ENCODE measurements around the gene UBE2J2.
"Not testable (repeated sequence)": the region's sequence is repeated elsewhere in the genome, so short reads cannot be mapped to it uniquely, and the experiment has no call there.

UBE2J2 gene

DNA sequence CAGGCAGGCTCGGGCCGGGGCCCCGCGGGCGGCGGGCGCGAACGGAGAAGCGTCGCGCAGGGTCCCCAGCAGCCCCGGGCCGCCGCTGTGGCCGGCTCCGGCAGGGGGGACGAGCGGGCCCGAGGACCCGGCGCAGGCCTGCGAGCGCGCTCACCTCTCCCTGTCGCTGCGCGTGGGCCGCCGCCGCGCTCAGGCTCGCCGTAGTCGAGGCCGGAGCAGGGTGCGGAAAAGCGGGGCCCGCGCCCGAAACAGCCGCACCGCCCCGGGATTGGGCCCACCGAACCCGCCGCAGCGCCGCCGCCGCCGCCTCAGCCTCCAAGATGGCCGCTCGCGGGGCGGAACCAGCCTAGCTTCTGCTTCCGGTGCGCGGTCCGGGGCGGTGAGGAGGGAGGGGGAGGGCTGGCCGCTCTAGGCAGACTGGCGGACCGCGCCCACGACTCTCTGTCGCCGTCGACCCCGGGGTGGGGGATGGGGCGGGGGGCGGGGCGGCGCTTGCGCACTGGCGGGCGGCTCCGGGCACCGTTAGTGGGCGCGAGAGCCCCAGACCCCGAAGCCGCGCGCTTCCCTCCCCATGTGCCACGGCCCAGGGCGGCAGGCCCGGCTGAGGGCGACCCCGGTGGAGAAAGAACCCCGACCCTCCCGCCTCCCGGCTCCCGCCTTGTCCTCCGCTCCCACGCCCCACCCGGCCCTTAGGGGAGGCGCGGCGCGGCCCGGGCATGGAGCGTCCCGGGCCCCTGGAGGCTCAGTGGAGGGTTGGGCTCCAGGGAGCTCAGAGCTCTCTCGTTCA, at the start of gene UBE2J2:
Gene UBE2J2, minus strand, starts transcription at position 343 of the 787 bp plus-strand sequence. CDS start 5,862 bp downstream, outside the sequence.
- peak; percentile 93 for DNase-seq

DNA sequence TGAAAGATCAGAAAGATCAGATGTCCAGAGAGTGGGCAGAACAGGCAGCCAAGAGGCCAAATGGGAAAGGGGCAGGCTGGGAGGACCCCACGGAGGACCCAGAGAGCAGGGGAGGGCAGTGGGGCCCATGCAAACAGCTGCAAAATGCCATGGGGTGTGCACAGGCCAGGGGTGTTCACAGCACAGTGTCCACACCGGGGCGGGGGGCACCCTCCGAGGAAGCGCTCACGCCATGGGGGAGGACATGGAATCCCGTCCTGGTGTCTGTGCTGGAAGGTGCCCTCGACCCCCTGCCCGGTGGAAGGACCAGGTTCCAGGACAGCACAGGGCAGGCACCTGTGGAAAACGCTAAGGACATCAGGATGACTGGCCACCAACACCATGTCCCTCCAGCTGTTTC, 49.3 kb upstream of the UBE2J2 start:
- no peak for DNase-seq

DNA sequence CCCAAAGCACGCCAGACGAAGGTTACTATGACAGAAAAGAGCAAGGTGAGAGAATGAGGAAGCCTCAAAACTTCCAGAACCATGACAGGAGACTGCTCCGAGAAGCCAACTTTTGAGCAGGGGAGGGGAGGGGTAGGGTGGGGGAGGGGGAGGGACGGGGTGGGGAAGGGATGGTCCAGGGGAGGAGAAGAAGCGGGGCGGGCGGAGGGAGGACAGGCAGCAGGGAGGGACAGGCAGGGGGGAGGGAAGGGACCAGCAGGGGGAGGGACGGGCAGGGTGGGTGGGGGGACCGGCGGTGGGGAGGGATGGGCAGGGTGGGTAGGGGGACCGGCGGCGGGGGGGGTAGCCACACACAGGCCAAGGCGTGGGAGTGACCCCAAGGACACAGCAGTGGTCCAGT, 48.8 kb upstream of the UBE2J2 start:
- no peak for DNase-seq

DNA sequence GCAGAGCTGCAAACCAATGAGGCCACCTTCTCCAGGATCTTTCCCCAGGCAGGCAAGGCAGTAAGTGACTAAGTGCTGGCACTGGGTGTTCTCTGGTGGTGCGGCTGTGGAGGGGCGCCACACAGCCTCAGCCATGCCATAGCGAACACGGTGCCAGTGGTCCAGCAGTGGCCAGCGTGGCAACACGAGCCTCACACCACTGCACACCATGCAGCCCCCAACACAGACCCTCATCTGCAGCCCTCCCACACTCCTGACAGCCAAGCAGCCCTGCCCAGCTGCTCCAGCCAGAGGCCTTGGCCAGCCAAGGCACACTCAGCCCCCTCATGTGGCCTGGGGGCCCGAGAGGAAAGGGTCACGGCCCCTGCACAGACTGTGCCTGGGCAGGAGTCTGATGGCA, 47.8 kb upstream of the UBE2J2 start:
- DNase-seq: no peak

DNA sequence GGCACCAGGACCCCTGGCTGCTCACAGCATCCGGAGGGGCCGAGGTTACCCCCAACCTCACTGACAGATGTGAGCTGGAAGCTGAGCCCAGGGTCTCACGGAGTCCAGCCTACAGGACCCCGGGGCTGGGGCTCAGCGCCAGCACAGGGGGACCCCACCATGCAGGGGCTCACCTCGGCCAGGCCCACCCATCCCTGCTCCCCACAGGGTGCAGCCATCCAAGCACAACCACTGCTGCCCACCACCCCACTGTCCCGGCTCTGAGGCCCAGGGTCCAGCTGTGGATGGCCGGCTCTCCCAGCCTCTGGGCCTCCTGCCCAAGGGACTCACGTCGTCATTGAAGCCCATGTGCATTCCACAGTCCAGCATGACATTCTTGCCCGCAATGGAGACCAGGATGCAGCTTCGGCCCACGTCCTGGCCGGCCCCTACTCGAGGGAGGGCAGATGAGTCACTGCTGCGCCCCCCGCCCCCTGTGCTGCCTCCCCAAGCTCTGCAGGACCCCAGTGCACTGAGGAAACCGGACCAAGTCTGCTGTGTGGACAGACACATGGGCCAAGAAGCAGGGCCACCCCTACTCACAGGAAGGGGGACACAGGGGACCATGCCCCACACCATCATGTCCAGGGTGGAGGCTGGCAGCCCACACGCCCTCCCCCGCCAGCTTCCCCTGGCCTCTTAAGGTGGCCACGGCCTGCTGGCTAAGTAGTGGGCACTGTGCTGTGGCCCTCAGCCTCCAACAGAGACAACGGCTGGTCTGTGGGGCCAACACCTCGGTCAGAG, 47.2 kb upstream of the UBE2J2 start:
- DNase-seq: no peak

DNA sequence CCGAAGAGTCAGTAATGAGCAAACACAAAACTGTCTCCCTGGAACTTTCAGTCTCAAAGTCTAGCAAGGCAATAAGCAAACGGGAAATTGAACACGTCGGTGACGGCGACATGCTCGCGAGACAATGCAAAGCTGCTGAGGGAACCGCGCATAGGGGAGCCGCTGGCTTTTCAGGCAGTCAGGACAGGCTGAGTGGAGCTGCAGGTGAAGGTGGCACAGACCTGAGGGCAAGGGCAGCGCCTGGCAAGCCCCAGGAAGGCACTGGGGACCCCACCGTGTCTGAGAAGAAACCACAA, 45.9 kb upstream of the UBE2J2 start:
- no peak for DNase-seq

DNA sequence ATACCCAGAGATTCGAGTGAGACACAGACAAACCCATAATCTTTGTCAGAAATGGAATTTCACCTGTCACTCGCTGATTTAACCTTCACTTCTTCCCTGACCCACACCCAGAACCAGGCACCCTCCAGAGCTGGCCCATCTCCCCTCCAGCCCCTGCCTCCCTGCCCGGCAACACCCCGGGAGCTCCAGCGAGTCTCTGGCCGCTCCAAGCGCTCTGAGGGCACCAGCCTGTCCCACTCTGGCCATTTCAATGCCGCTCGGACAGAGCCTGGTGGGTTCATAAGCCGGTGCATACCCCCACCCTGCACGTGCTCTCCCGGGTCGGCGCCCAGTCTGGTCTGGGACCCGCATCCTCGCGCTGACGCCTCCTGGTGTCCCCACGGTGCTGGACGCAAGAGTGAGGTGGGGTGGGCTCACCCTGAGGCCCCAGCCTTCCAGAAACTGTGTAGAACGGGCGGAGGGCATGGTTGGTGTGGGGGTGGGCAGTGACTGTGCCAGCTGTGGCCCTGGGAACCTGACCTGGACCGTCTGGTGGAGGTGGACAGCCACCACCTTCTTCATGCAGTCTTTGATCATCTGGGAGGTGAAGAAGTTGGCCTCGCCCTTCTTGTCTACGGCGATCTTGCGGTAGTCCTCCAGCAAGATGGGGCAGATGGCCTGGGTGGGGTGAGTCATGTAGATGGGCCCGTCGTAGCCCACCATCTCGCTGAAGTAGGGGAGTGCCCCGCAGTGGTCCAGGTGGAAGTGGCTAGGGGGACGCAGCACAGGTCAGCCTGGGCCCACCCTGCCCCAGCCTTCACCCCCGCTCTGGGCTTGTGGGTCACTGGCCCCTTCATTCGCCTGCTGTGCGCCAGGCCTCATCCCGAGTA, 45.4 kb upstream of the UBE2J2 start:
- DNase-seq: no peak

DNA sequence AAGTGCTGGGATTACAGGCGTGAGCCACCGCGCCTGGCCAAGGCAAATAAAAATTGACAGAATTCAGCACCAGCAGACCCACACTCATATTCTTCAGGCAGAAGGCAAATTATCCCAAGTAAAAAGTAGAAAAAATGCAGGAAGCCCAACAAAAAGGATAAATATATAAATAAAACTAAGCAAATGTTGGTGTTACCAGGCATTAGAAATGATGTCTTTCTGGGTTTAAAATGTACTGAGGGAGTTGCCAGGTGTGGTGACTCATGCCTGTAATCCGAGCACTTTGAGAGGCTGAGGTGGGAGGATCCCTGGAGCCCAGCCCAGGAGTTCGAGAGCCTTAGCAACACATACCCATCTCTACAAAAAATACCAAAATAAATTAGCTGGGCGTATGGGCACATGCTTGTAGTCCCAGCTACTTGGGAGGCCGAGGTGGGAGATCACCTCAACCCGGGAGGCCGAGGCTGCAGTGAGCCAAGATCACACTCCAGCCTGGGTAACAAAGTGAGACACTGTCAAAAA, 44.5 kb upstream of the UBE2J2 start:
- DNase-seq: no peak

DNA sequence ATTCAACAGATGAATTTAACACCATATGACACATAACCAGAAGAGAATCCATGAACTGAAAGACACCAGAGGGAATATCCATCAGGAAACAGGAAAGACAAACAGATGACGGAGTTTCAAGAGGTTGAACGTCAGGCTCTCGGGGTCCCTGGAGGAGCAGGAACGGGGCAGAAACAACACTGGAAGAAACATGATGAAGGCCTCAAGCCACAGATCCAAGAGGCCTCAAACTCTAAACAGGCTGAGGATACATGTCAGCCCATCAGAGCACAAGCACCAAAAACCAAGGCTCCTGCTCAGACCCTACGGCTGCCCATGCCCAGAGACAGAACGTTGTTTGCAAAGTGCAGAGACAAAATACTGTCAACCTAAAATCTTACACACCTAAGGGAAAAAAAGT, 43.8 kb upstream of the UBE2J2 start:
- no peak for DNase-seq

DNA sequence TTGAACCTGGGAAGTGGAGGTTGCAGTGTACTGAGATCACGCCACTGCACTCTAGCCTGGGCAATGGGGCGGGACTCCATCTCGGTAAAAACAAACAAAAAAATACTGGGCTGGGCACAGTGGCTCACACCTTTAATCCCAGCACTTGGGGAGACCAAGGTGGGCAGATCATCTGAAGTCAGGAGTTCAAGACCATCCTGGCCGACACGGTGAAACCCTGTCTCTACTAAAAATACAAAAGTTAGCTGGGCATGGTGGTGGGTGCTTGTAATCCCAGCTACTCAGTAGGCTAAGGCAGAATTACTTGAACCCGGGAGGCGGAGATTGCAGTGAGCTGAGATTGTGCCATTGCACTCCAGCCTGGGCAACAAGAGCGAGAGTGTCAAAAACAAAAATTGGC, 42.5 kb upstream of the UBE2J2 start:
- not testable (repeated sequence) for DNase-seq

DNA sequence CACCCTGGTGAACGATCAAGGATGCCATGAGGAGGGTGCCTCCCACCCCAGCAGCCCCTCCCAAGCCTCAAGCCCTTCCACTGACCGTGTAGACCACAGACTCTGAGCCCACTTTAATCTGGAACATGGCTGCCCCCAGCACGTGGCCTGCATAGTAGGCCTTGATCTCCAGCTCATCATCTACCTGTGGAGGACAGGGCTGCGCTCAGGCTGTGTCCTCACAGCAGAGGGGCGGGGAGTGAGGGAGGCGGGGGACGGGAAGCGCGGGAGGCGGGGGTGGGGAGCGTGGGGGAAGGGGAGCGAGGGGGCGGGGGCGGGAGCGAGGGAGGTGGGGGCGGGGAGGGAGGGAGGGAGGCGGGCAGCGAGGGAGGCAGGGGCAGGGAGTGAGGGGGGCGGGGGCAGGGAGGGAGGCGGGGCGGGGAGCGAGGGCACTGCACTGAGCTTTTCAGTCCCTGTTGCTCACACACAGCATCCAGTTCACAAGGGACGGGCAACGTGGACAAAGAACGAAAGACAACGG, 41.8 kb upstream of the UBE2J2 start:
- no peak for DNase-seq

DNA sequence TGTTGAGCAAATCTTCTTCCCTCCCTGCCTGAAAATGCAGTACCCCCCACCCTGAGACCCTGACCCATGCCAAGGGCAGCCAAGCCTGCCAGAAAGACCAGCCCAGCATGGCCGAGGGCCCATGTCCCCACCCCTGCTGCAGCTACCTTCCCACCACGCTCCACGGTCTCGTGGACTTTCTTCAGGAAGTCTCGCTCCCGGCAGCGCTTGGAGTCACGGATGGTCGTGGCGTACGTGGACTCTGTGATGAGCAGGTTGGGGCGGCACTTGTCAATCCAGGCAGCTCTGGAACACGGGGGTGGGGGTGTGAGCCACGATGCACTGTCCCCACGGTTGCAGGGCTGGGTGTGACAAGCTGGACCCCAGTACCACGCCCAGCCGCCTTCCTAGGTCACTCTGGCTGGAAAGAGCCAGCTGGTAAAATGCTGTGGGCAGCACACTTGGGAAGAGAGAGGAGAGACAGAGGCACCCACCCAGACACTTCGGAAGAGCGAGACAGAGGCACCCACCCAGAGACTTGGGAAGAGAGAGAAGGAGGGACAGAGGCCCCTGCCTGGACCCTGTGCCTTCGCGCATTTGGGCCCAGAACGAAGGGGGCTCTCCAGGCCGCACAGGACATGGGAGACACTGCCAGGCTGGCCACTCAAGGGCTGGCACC, 41.2 kb upstream of the UBE2J2 start:
- DNase-seq: no peak

DNA sequence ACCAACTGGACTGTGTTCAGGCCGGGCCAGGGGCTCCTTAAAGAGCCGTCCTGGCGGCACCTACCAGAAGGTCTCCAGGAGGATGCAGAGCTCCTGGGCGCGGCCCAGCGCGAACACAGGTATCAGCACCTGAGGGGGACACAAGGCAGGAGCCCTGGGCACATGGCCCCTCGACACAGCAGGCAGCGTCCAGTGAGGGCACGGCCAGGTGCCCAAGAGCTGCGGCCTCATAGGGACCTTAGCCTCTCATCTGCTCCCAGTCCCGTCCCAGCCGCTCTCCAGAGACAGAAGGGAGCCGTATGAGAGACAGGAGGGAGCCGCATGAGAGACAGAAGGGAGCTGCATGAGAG, 40.6 kb upstream of the UBE2J2 start:
- DNase-seq: no peak

DNA sequence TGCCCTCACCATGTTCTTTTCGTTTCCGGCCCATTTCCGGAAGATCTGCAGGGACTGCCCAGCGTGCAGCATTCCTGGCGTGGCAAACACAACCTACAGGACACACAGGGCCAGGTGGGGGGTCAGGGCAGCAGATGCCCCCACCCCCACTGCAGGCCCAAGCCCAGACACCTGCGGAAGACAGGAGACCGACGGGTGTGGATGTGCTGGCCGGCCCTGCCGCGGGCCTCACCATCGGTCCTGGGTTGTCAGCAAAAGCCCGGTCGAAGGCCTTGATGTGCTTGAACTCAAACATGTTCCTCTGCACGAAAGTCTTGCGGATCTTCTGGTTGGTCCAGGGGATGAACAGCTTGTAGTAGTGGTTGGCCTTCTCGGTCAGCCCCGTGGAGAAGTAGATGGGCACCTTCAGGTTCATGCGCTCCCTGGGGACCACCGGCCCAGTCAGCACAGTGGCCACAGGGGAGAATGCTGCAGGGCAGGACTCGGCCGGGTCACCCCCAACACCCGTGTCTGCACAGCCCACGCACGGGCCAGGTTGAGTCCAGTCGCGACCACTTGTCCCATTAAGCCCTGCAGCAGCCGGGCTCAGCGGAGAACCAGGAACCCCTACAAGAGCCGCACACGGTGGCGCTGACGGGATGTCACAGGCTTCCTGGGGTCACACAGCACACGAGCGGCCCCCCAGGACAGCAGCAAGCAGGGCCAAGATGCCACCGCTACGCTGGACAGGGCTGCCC, 40.0 kb upstream of the UBE2J2 start:
- no peak for DNase-seq

DNA sequence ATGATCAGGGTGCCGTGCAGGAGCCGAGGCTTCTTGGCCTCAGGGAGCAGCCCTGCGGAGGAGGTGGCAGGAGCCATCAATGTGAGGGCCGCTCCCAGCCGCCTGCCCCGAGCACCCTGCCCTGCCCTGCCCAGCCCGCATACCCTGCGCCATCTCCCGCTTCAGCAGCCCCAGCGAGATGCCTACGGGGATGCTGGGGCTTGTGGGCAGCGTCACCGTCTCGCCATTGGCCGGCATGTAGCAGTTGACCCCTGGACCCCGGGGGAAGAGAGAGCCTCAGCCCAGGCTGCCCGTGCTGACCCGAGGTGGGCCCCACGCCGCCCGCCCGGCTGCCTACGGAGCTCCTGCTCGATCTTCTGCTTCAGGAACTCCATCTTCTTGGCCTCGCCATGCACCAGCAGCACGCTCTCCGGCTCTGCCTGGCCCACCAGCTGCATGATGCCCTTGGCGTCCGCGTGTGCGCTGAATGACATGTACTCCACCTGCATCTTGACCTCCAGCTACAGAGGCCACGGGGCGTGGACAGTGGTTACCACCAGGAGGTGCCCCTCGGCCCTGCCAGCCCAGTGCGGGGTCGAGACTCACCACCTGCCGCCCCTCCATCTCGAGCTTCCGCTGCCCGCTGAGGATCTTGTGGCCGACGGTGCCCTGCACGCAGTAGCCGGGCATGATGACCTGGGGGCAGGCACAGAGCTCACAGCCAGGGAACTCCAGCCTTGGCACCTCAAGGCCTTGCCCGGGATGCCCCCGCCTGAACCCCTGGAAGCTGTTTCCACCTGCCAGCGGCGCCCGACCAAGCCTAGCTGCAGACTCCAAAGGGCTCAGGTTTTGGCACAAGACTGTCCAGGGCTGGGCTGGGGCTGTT, 39.0 kb upstream of the UBE2J2 start:
- DNase-seq: no peak

DNA sequence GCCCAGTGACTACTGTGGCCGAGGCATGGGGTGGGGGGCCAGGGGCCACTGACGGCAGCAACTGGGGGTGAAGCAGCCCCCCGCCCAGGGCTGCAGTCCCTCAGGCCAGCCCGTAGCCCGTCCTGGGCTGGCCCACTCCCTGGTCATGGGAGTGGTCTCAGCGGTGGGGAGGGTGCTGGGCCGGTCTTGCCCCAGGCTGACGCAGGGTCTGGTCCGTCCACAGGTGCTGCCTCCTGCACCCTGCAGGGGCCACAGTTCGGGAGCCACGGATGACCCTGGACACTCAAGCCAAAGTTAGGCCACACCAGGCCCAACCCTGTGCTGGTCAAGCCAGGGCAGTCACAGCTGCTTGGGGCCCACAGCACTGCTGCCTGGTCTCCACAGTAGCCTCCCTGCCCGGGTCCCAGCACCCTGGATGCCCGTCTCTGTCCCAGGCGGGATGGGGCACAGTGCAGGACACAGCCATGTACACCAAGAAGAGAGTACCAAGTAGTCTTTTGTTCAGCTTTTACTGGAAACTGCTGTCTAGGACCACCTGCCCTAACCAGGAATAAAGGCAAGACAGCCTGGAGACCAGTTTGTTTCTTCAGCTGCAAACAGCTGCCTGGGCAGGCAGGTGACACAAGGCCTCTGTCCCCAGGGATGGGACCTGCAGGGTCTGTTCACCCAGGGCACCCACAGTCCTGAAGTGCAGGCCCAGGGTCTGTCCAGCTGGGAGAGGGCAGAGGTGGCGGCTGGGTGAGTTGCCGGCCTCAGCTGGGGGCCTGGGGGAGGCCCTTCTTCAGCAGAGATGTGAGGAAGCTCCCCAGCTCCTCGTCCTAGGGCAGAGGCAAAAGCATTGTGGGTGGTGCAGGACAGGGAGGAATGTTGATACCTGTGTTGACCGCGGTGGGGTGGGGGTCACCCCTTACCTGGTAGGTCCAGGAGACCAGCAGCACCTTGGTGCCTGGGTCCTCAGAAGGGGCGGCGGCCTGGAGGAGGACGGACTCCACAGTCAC, 37.8 kb upstream of the UBE2J2 start:
- no peak for DNase-seq

DNA sequence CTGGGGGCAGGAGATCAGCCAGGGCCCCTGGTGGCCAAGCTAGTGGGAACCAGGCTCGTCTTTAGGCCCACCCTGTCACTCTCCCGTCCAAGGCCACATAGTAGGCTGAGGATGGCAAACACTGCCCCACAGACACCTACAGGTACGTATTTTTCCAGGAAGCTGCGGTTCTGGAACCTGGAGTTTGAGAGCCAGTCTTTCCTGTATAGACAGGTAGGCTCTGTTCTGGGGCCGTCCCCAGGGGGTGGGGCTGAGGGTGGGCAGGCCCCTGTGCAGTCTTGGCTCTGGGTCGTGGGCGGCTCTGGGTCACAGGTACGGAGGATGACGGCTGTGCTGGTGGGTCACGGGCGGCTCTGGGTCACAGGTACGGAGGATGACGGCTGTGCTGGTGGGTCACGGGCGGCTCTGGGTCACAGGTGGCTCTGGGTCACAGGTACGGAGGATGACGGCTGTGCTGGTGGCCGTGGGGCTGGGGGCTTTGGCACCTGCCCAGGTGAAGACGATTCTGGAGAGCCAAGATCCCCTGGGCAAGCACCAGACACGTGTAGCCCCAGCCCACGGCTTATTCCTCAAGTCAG, 36.9 kb upstream of the UBE2J2 start:
- no peak for DNase-seq

DNA sequence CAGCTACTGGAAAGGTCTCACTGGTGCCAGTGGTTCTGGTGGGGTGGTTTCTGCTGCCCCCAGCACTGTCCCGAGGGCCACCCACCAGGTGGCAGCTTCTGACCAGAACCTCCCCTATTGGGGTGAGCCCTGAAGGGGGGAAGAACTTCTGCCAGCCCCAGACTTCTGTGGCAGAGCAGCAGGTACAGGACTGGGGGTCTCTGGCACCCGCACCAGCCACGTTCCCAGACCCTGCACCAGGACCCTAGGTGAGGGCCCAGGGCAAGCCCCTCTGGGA, 36.4 kb upstream of the UBE2J2 start:
- no peak for DNase-seq
